Neural progenitor cell (in vitro differentiated cells): ENCODE measurements around the gene SAV1.

Experiments
- EZH2 ChIP-seq: fragments of 200-600 bp; sonication (generic); IDR thresholded peaks from 2 replicates; pipeline ENCODE4 v1.6.1; 2017; ENCODE audit warnings: antibody characterized with exemption, mild to moderate bottlenecking, moderate library complexity
- EZH2phosphoT487 ChIP-seq: fragments of 200-600 bp; sonication (generic); IDR thresholded peaks from 2 replicates; pipeline ENCODE4 v1.6.1; 2017; ENCODE audit warnings: antibody characterized with exemption
- TF ChIP-seq, protein P1 (sequence below): fragments of 200-600 bp; sonication (generic); IDR thresholded peaks from 2 replicates; pipeline ENCODE4 v1.5.1; 2017; ENCODE audit warnings: antibody characterized with exemption, mild to moderate bottlenecking

DNA sequence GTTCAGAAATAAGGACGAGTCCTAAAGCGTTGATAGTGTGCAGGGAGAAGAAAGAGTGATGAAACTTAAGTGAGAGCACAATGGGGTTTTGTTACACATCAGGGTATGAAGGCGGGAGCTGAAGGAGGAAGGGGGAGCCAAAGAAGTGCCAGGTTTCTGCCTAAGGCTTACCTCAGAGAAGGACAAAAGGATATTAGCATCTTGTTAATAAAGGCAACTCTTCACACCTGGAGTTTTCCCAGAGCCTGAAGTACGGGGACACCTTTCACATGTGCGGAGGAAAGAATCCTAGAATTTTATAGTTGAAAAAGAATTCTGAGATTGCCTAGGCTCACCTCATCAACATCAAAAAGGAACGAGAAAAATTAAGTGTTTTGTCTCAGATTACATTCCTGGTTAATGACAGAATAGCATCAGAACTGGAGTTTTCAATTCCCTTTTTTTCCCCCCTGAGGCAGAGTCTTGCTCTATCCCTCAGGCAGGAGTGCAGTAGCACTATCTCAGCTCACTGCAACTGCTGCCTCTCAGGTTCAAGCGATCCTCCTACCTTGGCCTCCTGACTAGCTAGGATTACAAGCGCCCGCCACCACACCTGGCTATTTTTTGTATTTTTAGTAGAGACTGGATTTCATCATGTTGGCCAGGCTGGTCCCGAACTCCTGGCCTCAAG is 2.2 kb upstream of the SAV1 start:
- TF ChIP-seq, protein P1, sequence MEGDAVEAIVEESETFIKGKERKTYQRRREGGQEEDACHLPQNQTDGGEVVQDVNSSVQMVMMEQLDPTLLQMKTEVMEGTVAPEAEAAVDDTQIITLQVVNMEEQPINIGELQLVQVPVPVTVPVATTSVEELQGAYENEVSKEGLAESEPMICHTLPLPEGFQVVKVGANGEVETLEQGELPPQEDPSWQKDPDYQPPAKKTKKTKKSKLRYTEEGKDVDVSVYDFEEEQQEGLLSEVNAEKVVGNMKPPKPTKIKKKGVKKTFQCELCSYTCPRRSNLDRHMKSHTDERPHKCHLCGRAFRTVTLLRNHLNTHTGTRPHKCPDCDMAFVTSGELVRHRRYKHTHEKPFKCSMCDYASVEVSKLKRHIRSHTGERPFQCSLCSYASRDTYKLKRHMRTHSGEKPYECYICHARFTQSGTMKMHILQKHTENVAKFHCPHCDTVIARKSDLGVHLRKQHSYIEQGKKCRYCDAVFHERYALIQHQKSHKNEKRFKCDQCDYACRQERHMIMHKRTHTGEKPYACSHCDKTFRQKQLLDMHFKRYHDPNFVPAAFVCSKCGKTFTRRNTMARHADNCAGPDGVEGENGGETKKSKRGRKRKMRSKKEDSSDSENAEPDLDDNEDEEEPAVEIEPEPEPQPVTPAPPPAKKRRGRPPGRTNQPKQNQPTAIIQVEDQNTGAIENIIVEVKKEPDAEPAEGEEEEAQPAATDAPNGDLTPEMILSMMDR: no peak
- TF ChIP-seq EZH2phosphoT487 (no peak), EZH2 (no peak)
